Upper lobe of left lung (tissue), 6 donors: Measurements from ENCODE around the gene JPH4. TPM values are rescaled to one million over a fixed set of nuclear protein-coding genes. Genes with fewer than 3 reads are reported as not detected.

Source experiments
- ATAC-seq, 2 donors: fragments of 200-7000 bp; cut with Tn5 transposase; one replicate each; pipeline ENCODE4 v1.9.1; 2022; ENCODE audit warnings: mild to moderate bottlenecking in 2 of 2, moderate library complexity in 2 of 2; ENCODE audit not compliant: low FRiP score in 2 of 2
- DNase-seq, 2 donors: peaks; one replicate each; pipeline ENCODE4 v3.0.0-alpha.2; 2019 to 2020
- H3K27ac ChIP-seq, 4 donors: fragments of 200-600 bp; sonication (generic); one replicate each; pipeline ENCODE4 v1.5.1; 2016 to 2019
- H3K27me3 ChIP-seq, 4 donors: fragments of 200-600 bp; sonication (generic); one replicate each; pipeline ENCODE4 v1.5.1; 2017 to 2019
- H3K36me3 ChIP-seq, 4 donors: fragments of 200-600 bp; sonication (generic); one replicate each; pipeline ENCODE4 v1.5.1; 2016 to 2019
- H3K4me1 ChIP-seq, 4 donors: fragments of 200-600 bp; sonication (generic); one replicate each; pipeline ENCODE4 v1.5.1; 2018 to 2019
- H3K4me3 ChIP-seq, 4 donors: fragments of 200-600 bp; sonication (generic); one replicate each; pipeline ENCODE4 v1.5.1; 2017 to 2019; ENCODE audit warnings: mild to moderate bottlenecking in 2 of 4, moderate library complexity in 1 of 4
- H3K9me3 ChIP-seq, 4 donors: fragments of 200-600 bp; sonication (generic); one replicate each; pipeline ENCODE4 v1.5.1; 2018 to 2019
- CTCF ChIP-seq, 6 experiments: fragments of 450-650 bp in 4 of 6; fragments of 200-600 bp in 2 of 6; sonication (generic) in 2 of 6; IDR thresholded peaks; one replicate each; pipeline ENCODE4 v1.5.1; 2016 to 2019; ENCODE audit warnings: antibody characterized with exemption in 6 of 6
- EP300 ChIP-seq, 4 donors: sonication (generic); formaldehyde crosslinking; IDR thresholded peaks; one replicate each; pipeline ENCODE4 v1.5.1; 2017; ENCODE audit warnings: antibody characterized with exemption in 4 of 4, control low read depth in 2 of 4
- POLR2A ChIP-seq, 4 donors: fragments of 450-650 bp; IDR thresholded peaks; one replicate each; pipeline ENCODE4 v1.5.1; 2016 to 2017; ENCODE audit warnings: antibody characterized with exemption in 4 of 4, mild to moderate bottlenecking in 2 of 4
- POLR2AphosphoS5 ChIP-seq, 2 donors: sonication (generic); formaldehyde crosslinking; IDR thresholded peaks; one replicate each; pipeline ENCODE4 v1.5.1; 2017; ENCODE audit warnings: antibody characterized with exemption in 2 of 2
- WGBS, 2 donors: methylation state at CpG; one replicate each; pipeline ENCODE4 v1.1.5; 2017 to 2018; 5-methylcytosine and 5-hydroxymethylcytosine counted together
- total RNA-seq, 6 donors: library from RNA; depleted of rRNA in 4 of 6; stranded (reverse); fragments of >200 nt in 4 of 6; gene quantifications; one replicate each; pipeline versions ENCODE4 v1.1.0 to v1.2.1, GENCODE V29; 2016 to 2021
- donor health status: DM: no; HTN: no; CAD: no; lungs with moderate emphysema.
- donor health status: DM: no; HTN: yes; CAD: no; lungs with severe emphysema.

Gene JPH4
- total RNA-seq, 6 donors from 2014 or later, result 0.69 to 6.5 (median 2.5) TPM

GRCh38 chr14:23580948-23581281 lies 2.3 kb upstream of the JPH4 start:
- Histone ChIP-seq H3K9me3 (no peaks in the 10 kb centered on the region), H3K4me3 (no peak overlapping the region), H3K27me3 (peaks cover 0 to 29% (median 19%) of the 10 kb centered on the region in 4 donors), H3K36me3 (no peaks in the 10 kb centered on the region), H3K4me1 (peaks cover 16 to 19% (median 18%) of the 10 kb centered on the region in 4 donors), H3K27ac (no peak overlapping the region)
- ATAC-seq (no peak), DNase-seq (peak in 1 of 2 donors; percentile 57)
- TF ChIP-seq POLR2AphosphoS5 (IDR thresholded peaks at IDR 0.05) (no peak), POLR2A (IDR thresholded peaks at IDR 0.05) (no peak), CTCF (IDR thresholded peaks at IDR 0.05) (no peak), EP300 (IDR thresholded peaks at IDR 0.05) (no peak)
- 100% methylated on average over 1 of the region's 8 CpGs; no CpG with 5 or more reads in 1 of the 2 donors for WGBS, 2 donors

- Histone ChIP-seq H3K36me3 (no peaks in the 10 kb centered on the region), H3K4me1 (peaks cover 17 to 22% (median 19%) of the 10 kb centered on the region in 4 donors), H3K27me3 (peaks cover 0 to 34% (median 24%) of the 10 kb centered on the region in 4 donors), H3K27ac (no peak overlapping the region), H3K9me3 (no peaks in the 10 kb centered on the region), H3K4me3 (no peak overlapping the region)
- WGBS, 2 donors, result 91 to 94% methylated on average over 10 to 23 of the region's 24 CpGs
- DNase-seq (peak in 1 of 2 donors; percentile 62), ATAC-seq (no peak)
- no peak for TF ChIP-seq EP300 (IDR thresholded peaks at IDR 0.05)
- TF ChIP-seq CTCF (IDR thresholded peaks at IDR 0.05), result no peak
- no peak for TF ChIP-seq POLR2A (IDR thresholded peaks at IDR 0.05)
- no peak for TF ChIP-seq POLR2AphosphoS5 (IDR thresholded peaks at IDR 0.05)
Observed at GRCh38 chr14:23580152-23580926, 1.7 kb upstream of the JPH4 start.

- ATAC-seq (no peak), DNase-seq (no peak)
- no peak overlapping the region for H3K4me3 ChIP-seq
- H3K4me1 ChIP-seq, result peaks cover 17 to 22% (median 19%) of the 10 kb centered on the region in 4 donors
- no peaks in the 10 kb centered on the region for H3K36me3 ChIP-seq
- TF ChIP-seq POLR2AphosphoS5 (IDR thresholded peaks at IDR 0.05) (no peak), POLR2A (IDR thresholded peaks at IDR 0.05) (no peak), EP300 (IDR thresholded peaks at IDR 0.05) (no peak), CTCF (IDR thresholded peaks at IDR 0.05) (no peak)
- no peaks in the 10 kb centered on the region for H3K9me3 ChIP-seq
- peaks cover 0 to 34% (median 24%) of the 10 kb centered on the region in 4 donors for H3K27me3 ChIP-seq
- H3K27ac ChIP-seq, result no peak overlapping the region
Observed at GRCh38 chr14:23579739-23580138, 1.1 kb upstream of the JPH4 start.

GRCh38 chr14:23579311-23579630 lies 681 bp upstream of the JPH4 start:
- 51 to 61% methylated on average over 3 of the region's 3 CpGs for WGBS, 2 donors
- TF ChIP-seq POLR2AphosphoS5 (IDR thresholded peaks at IDR 0.05) (no peak), EP300 (IDR thresholded peaks at IDR 0.05) (no peak)
- no peak overlapping the region for H3K27ac ChIP-seq
- H3K27me3 ChIP-seq, result peaks cover 0 to 34% (median 24%) of the 10 kb centered on the region in 4 donors
- no peaks in the 10 kb centered on the region for H3K36me3 ChIP-seq
- peaks cover 17 to 22% (median 19%) of the 10 kb centered on the region in 4 donors for H3K4me1 ChIP-seq
- DNase-seq (no peak), ATAC-seq (no peak)
- no peak overlapping the region for H3K4me3 ChIP-seq
- no peaks in the 10 kb centered on the region for H3K9me3 ChIP-seq

GRCh38 chr14:23577710-23578392 lies 739 bp downstream of the JPH4 start:
- DNase-seq (no peak), ATAC-seq (no peak)
- peaks cover 21 to 29% (median 24%) of the 10 kb centered on the region in 4 donors for H3K4me1 ChIP-seq
- H3K4me3 ChIP-seq, result peak overlapping the region in 1 of 4 donors; percentile 33
- H3K36me3 ChIP-seq, result no peaks in the 10 kb centered on the region
- 4% methylated on average over 12 to 24 of the region's 24 CpGs for WGBS, 2 donors
- peaks cover 0 to 34% (median 24%) of the 10 kb centered on the region in 4 donors for H3K27me3 ChIP-seq
- TF ChIP-seq POLR2AphosphoS5 (IDR thresholded peaks at IDR 0.05) (no peak), EP300 (IDR thresholded peaks at IDR 0.05) (no peak), CTCF (IDR thresholded peaks at IDR 0.05) (no peak)
- H3K27ac ChIP-seq, result no peak overlapping the region
- H3K9me3 ChIP-seq, result no peaks in the 10 kb centered on the region
